GM21737 (cell line): ENCODE measurements around the gene IPO11.
"Not testable (repeated sequence)": the region's sequence is repeated elsewhere in the genome, so short reads cannot be mapped to it uniquely, and the experiment has no call there.

ENCODE experiments used
- ATAC-seq: cut with Tn5 transposase; IDR thresholded peaks from one replicate; pipeline ENCODE4 v1.9.1; 2021; ENCODE audit warnings: mild to moderate bottlenecking, moderate library complexity; ENCODE audit not compliant: unreplicated experiment

IPO11 gene

GRCh38 chr5:62631909-62632580, 219.5 kb downstream of the IPO11 start:
- no peak for ATAC-seq

- ATAC-seq: no peak
Measured at GRCh38 chr5:62633243-62633642, 220.7 kb downstream of the IPO11 start.

GRCh38 chr5:62640446-62640845, 227.9 kb downstream of the IPO11 start:
- ATAC-seq: no peak

GRCh38 chr5:62642468-62642867, 229.9 kb downstream of the IPO11 start:
- ATAC-seq: no peak

GRCh38 chr5:62643556-62644451, 231.2 kb downstream of the IPO11 start:
- no peak for ATAC-seq

- ATAC-seq: no peak
Measured at GRCh38 chr5:62645223-62645622, 232.7 kb downstream of the IPO11 start.

- ATAC-seq: no peak
Measured at GRCh38 chr5:62647241-62647640, 234.7 kb downstream of the IPO11 start.

- no peak for ATAC-seq
Measured at GRCh38 chr5:62649025-62649424, 236.5 kb downstream of the IPO11 start.

- no peak for ATAC-seq
Measured at GRCh38 chr5:62649476-62650113, 237.0 kb downstream of the IPO11 start.

- ATAC-seq: no peak
Measured at GRCh38 chr5:62650197-62650596, 237.6 kb downstream of the IPO11 start.

- no peak for ATAC-seq
Measured at GRCh38 chr5:62652225-62652624, 239.7 kb downstream of the IPO11 start.

GRCh38 chr5:62653001-62653863, 240.7 kb downstream of the IPO11 start:
- no peak for ATAC-seq

- no peak for ATAC-seq
Measured at GRCh38 chr5:62653864-62654575, 241.5 kb downstream of the IPO11 start.

- not testable (repeated sequence) for ATAC-seq
Measured at GRCh38 chr5:62657772-62658171, 245.2 kb downstream of the IPO11 start.

- ATAC-seq: no peak
Measured at GRCh38 chr5:62661126-62661525, 248.6 kb downstream of the IPO11 start.

- no peak for ATAC-seq
Measured at GRCh38 chr5:62662521-62662920, 250.0 kb downstream of the IPO11 start.

- no peak for ATAC-seq
Measured at GRCh38 chr5:62671479-62671878, 258.9 kb downstream of the IPO11 start.

GRCh38 chr5:62676596-62676995, 264.0 kb downstream of the IPO11 start:
- not testable (repeated sequence) for ATAC-seq
